Measurements from ENCODE around the gene SUGP2.

The SUGP2 gene

GRCh38 chr19:18996351-18996750 is 37.0 kb downstream of the SUGP2 start:
- no peak overlapping the region for H3K4me3 ChIP-seq (ENCODE audit: low read depth, low read length)
- no peak for DNase-seq (ENCODE audit: low read depth, low spot score)
- TF ChIP-seq, protein P1, sequence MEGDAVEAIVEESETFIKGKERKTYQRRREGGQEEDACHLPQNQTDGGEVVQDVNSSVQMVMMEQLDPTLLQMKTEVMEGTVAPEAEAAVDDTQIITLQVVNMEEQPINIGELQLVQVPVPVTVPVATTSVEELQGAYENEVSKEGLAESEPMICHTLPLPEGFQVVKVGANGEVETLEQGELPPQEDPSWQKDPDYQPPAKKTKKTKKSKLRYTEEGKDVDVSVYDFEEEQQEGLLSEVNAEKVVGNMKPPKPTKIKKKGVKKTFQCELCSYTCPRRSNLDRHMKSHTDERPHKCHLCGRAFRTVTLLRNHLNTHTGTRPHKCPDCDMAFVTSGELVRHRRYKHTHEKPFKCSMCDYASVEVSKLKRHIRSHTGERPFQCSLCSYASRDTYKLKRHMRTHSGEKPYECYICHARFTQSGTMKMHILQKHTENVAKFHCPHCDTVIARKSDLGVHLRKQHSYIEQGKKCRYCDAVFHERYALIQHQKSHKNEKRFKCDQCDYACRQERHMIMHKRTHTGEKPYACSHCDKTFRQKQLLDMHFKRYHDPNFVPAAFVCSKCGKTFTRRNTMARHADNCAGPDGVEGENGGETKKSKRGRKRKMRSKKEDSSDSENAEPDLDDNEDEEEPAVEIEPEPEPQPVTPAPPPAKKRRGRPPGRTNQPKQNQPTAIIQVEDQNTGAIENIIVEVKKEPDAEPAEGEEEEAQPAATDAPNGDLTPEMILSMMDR (IDR thresholded peaks at IDR 0.05; ENCODE audit: low read depth, low read length), result no peak
- in situ Hi-C loops (cut with HindIII; ENCODE audit: low sequenced_read_pairs), result no loop called here

DNA sequence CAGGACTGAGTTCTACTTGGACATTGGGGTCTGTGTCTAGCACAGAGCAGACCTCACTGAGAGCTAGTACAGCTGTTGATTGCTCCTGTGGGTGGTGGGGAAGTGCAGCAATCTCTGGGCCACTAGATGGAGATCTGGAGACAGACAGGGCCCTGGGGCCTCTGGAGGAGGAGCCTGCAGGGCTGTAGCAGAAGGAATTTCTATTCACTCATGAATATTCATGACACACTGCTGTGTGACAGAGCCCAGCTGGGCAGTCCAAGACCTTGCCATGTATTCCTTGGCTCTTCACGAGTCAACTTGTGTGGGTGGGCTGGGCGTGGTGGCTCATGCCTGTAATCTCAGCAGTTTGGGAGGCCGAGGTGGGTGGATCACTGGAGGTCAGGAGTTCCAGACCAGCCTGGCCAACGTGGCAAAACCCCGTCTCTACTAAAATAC is 37.5 kb downstream of the SUGP2 start:
- TF ChIP-seq, protein P1 (IDR thresholded peaks at IDR 0.05; ENCODE audit: low read depth, low read length), result peak; percentile 82
- peak; percentile 83 for DNase-seq (ENCODE audit: low read depth, low spot score)
- H3K4me3 ChIP-seq (ENCODE audit: low read depth, low read length), result no peak overlapping the region
- in situ Hi-C loops (cut with HindIII; ENCODE audit: low sequenced_read_pairs), result no loop called here

DNA sequence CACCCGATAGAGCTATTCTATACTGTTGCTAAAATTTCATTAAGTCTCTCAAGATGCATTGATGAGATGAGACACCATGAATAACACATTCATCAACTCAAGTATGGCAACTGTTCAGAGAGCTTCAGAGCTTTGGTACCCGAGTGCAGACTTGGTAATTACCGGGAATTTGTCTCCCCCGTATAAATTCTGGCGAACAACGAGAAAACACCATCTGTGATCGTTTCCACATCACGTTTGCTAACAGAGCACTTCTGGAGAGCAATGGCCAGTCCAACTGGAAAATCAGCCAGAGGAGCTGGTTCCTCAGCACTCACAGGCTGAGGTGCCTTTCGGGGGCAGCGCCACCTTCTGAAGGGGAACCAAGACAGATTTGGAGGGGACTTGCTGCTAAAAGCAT is 40.2 kb downstream of the SUGP2 start:
- no peak for DNase-seq (ENCODE audit: low read depth, low spot score)
- in situ Hi-C loops (cut with HindIII; ENCODE audit: low sequenced_read_pairs), result no loop called here

GRCh38 chr19:18992696-18993095 is 40.6 kb downstream of the SUGP2 start:
- TF ChIP-seq, protein P1 (IDR thresholded peaks at IDR 0.05; ENCODE audit: low read depth, low read length), result no peak
- no peak overlapping the region for H3K4me3 ChIP-seq (ENCODE audit: low read depth, low read length)
- in situ Hi-C loops (cut with HindIII; ENCODE audit: low sequenced_read_pairs), result no loop called here
- no peak for DNase-seq (ENCODE audit: low read depth, low spot score)

More for the DNA sequence above, 40.2 kb downstream of the SUGP2 start:
- TF ChIP-seq, protein P1 (IDR thresholded peaks at IDR 0.05; ENCODE audit: low read depth, low read length), result no peak
- no peak overlapping the region for H3K4me3 ChIP-seq (ENCODE audit: low read depth, low read length)

DNA sequence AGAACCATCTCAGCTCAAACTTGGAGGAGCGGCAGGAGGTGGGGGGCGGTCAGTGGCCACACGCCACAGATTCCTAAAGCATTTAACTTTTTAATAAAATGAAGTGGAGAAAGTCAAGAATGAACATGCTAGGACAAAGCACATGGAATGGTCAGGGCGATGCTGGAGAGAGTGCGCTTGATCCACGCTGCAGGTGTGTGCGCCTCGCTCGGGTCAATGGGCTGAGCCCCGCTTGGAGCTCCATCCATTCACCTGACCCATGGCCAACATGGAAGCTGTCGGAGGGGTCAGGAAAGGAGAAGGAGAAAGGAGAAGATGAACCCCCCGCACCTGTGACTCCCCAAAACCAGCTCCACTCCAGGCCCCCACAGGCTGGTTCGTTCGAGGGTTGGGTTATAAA is 41.8 kb downstream of the SUGP2 start:
- H3K4me3 ChIP-seq (ENCODE audit: low read depth, low read length), result no peak overlapping the region
- in situ Hi-C loops (cut with HindIII; ENCODE audit: low sequenced_read_pairs), result no loop called here
- no peak for DNase-seq (ENCODE audit: low read depth, low spot score)
- TF ChIP-seq, protein P1 (IDR thresholded peaks at IDR 0.05; ENCODE audit: low read depth, low read length), result no peak

- in situ Hi-C loops (cut with HindIII; ENCODE audit: low sequenced_read_pairs), result no loop called here
- TF ChIP-seq, protein P1 (IDR thresholded peaks at IDR 0.05; ENCODE audit: low read depth, low read length), result no peak
- no peak overlapping the region for H3K4me3 ChIP-seq (ENCODE audit: low read depth, low read length)
- no peak for DNase-seq (ENCODE audit: low read depth, low spot score)
Observed at GRCh38 chr19:18991006-18991405, 42.3 kb downstream of the SUGP2 start.

Measured in astrocyte of the spinal cord (primary cell).